DMS 273 treated with DMSO at 0.1 percent for 48 hours (cell line): ENCODE data around the gene ANKDD1B.

Experiments used
- DNase-seq: peaks from one replicate; lab custom pipeline; 2025; lab: John Stamatoyannopoulos, UW

ANKDD1B gene

GRCh38 chr5:75707911-75708509 is 96.8 kb downstream of the ANKDD1B start:
- no peak for DNase-seq

GRCh38 chr5:75710637-75711036 is 99.4 kb downstream of the ANKDD1B start:
- no peak for DNase-seq

GRCh38 chr5:75711151-75711550 is 99.9 kb downstream of the ANKDD1B start:
- DNase-seq = no peak

- DNase-seq = no peak
Measured at GRCh38 chr5:75712091-75712490, 100.8 kb downstream of the ANKDD1B start.

GRCh38 chr5:75716715-75717081 is 105.4 kb downstream of the ANKDD1B start:
- no peak for DNase-seq

GRCh38 chr5:75717082-75717922 is 106.0 kb downstream of the ANKDD1B start, which contains the start of gene POC5:
Gene POC5, minus strand, starts transcription at chr5:75717437. Its CDS starts 4,500 bp downstream, at chr5:75712937.
- DNase-seq = peak; percentile 96

GRCh38 chr5:75720882-75721281 is 109.6 kb downstream of the ANKDD1B start:
- DNase-seq = no peak
